Measurements from ENCODE around the gene VPS26C.

DNA sequence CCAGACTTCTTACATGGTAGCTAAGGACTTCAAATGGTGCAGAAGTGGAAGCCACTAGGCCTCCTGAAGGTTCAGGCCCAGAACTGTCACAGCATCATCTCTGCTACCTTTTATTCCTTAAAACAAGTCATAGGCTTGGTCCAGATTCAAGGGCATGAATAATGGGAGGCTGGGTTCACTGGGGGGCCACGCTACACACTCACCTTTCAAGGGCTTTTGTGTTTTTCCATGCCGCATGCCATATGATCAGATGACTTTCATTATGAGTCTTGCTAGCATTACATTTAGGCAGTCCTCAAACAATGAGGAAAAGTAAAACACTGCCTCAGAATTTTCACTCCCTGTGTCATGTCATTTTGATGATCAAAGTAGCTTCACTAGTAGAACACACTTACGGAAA is 83.4 kb downstream of the VPS26C start:
- TF ChIP-seq POLR2AphosphoS2 (IDR thresholded peaks at IDR 0.05; ENCODE audit: low read length) (no peak), PHF20 (IDR thresholded peaks at IDR 0.05; ENCODE audit: partially characterized antibody) (no peak), CTBP1 (IDR thresholded peaks at IDR 0.05; ENCODE audit: borderline replicate concordance) (no peak)

All from K562 (cell line).